GM12874 (cell line): Measurements from ENCODE around the gene SELENOO.

Experiments
- TF ChIP-seq, protein P1 (sequence below): IDR thresholded peaks from 2 replicates; pipeline ENCODE4 v1.5.1; 2011; ENCODE audit warnings: low read depth, mild to moderate bottlenecking, control low read depth, low read length, moderate library complexity; ENCODE audit not compliant: insufficient read depth

SELENOO gene

GRCh38 chr22:50200461-50201190 lies at the start of gene SELENOO:
TSS of gene SELENOO (plus strand) at chr22:50201011. CDS start at chr22:50201037, 26 bp downstream.
- TF ChIP-seq, protein P1, sequence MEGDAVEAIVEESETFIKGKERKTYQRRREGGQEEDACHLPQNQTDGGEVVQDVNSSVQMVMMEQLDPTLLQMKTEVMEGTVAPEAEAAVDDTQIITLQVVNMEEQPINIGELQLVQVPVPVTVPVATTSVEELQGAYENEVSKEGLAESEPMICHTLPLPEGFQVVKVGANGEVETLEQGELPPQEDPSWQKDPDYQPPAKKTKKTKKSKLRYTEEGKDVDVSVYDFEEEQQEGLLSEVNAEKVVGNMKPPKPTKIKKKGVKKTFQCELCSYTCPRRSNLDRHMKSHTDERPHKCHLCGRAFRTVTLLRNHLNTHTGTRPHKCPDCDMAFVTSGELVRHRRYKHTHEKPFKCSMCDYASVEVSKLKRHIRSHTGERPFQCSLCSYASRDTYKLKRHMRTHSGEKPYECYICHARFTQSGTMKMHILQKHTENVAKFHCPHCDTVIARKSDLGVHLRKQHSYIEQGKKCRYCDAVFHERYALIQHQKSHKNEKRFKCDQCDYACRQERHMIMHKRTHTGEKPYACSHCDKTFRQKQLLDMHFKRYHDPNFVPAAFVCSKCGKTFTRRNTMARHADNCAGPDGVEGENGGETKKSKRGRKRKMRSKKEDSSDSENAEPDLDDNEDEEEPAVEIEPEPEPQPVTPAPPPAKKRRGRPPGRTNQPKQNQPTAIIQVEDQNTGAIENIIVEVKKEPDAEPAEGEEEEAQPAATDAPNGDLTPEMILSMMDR: no peak

- TF ChIP-seq, protein P1: no peak
Measured at GRCh38 chr22:50151571-50152537, 49.0 kb upstream of the SELENOO start.

GRCh38 chr22:50153056-50153755 lies 47.6 kb upstream of the SELENOO start:
- TF ChIP-seq, protein P1: no peak

DNA sequence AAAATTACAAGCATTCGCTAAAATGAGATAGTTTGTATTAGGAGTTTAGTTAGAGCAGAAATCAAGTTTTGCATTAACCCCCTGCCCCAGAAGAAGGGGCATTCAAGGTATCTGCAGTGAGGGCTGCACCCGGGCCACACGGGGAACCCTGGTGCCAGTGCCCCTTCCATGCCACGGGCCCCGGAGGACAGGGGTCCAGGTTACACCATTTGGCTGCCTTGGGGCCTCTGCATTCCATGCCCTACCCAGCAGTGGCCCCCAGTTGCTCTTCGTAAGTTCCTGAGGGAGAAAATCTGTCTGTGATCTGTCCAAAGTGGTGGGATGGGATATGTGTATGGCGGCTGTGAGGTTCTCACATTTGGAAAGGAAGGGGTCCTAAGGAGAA lies 47.1 kb upstream of the SELENOO start:
- TF ChIP-seq, protein P1: no peak

- TF ChIP-seq, protein P1: no peak
Measured at GRCh38 chr22:50157709-50158375, 43.0 kb upstream of the SELENOO start.

GRCh38 chr22:50160947-50161346 lies 39.9 kb upstream of the SELENOO start:
- TF ChIP-seq, protein P1: no peak
